Loucy (cell line): Measurements from ENCODE around the gene ISCU.

Experiments
- H2AFZ ChIP-seq: fragments of 200-600 bp; sonication (generic); 2 replicates; pipeline ENCODE4 v1.6.0; 2016; ENCODE audit warnings: antibody characterized with exemption, mild to moderate bottlenecking, low read length, moderate library complexity
- H3F3A ChIP-seq: fragments of 200-600 bp; 2 replicates; pipeline ENCODE4 v1.6.0; 2016; ENCODE audit warnings: antibody characterized with exemption, low read depth, mild to moderate bottlenecking
- H3K27me3 ChIP-seq: fragments of 200-600 bp; sonication (generic); 2 replicates; pipeline ENCODE4 v1.6.1; 2014; ENCODE audit warnings: low read length, mild to moderate bottlenecking; ENCODE audit not compliant: insufficient read depth, poor library complexity, severe bottlenecking
- H3K36me3 ChIP-seq: fragments of 200-600 bp; sonication (generic); 2 replicates; pipeline ENCODE4 v1.6.1; 2016; ENCODE audit warnings: low read length; ENCODE audit not compliant: insufficient read depth
- H3K4me1 ChIP-seq: fragments of 200-600 bp; sonication (generic); 2 replicates; pipeline ENCODE4 v1.5.1; 2014; ENCODE audit warnings: low read length, mild to moderate bottlenecking; ENCODE audit not compliant: insufficient read depth, poor library complexity, severe bottlenecking
- H3K4me2 ChIP-seq: fragments of 200-600 bp; sonication (generic); 2 replicates; pipeline ENCODE4 v1.6.0; 2014; ENCODE audit warnings: antibody characterized with exemption, low read length, low read depth, mild to moderate bottlenecking; ENCODE audit not compliant: poor library complexity, severe bottlenecking
- H3K4me3 ChIP-seq: fragments of 200-600 bp; sonication (generic); 2 replicates; pipeline ENCODE4 v1.5.1; 2014; ENCODE audit warnings: low read length, mild to moderate bottlenecking, mixed read lengths; ENCODE audit not compliant: poor library complexity, severe bottlenecking
- H3K79me2 ChIP-seq: fragments of 200-600 bp; sonication (generic); 2 replicates; pipeline ENCODE4 v1.6.1; 2014; ENCODE audit warnings: low read length; ENCODE audit not compliant: insufficient read depth
- H3K9ac ChIP-seq: fragments of 200-600 bp; sonication (generic); 2 replicates; pipeline ENCODE4 v1.6.0; 2014; ENCODE audit warnings: mild to moderate bottlenecking, low read depth, low read length, moderate library complexity; ENCODE audit not compliant: poor library complexity, severe bottlenecking
- H3K9me2 ChIP-seq: fragments of 200-600 bp; sonication (generic); replicated peaks from 2 replicates; pipeline ENCODE4 v1.6.1; 2016; ENCODE audit warnings: low read depth, low read length, mixed read lengths
- H3K9me3 ChIP-seq: fragments of 200-600 bp; sonication (generic); 2 replicates; pipeline ENCODE4 v1.6.1; 2014; ENCODE audit warnings: mild to moderate bottlenecking, antibody characterized with exemption, low read length, low read depth; ENCODE audit not compliant: insufficient read depth
- H4K20me1 ChIP-seq: fragments of 200-600 bp; sonication (generic); 2 replicates; pipeline ENCODE4 v1.6.0; 2014; ENCODE audit warnings: antibody characterized with exemption, low read length, mild to moderate bottlenecking; ENCODE audit not compliant: insufficient read depth, poor library complexity, severe bottlenecking
- CTCF ChIP-seq: fragments of 200-600 bp; sonication (generic); conservative IDR thresholded peaks from 2 replicates; pipeline ENCODE4 v1.5.1; 2014; ENCODE audit warnings: mild to moderate bottlenecking, antibody characterized with exemption, low read length
- EZH2phosphoT487 ChIP-seq: fragments of 200-600 bp; IDR thresholded peaks from 2 replicates; pipeline ENCODE4 v1.6.1; 2018; ENCODE audit warnings: antibody characterized with exemption, mild to moderate bottlenecking, moderate library complexity, borderline replicate concordance

The ISCU gene

GRCh38 chr12:108543652-108544051, 18.7 kb upstream of the ISCU start:
- Histone ChIP-seq H3F3A (no peaks in the 10 kb centered on the region), H3K4me3 (no peak overlapping the region), H3K79me2 (peaks cover 32% of the 10 kb centered on the region), H3K4me2 (no peak overlapping the region), H3K9ac (no peak overlapping the region), H4K20me1 (peaks cover 37% of the 10 kb centered on the region), H3K9me2 (no peaks in the 10 kb centered on the region), H3K4me1 (no peaks in the 10 kb centered on the region), H2AFZ (no peak overlapping the region), H3K36me3 (peaks cover 79% of the 10 kb centered on the region), H3K9me3 (no peaks in the 10 kb centered on the region), H3K27me3 (no peaks in the 10 kb centered on the region)
- TF ChIP-seq CTCF (no peak), EZH2phosphoT487 (no peak)

DNA sequence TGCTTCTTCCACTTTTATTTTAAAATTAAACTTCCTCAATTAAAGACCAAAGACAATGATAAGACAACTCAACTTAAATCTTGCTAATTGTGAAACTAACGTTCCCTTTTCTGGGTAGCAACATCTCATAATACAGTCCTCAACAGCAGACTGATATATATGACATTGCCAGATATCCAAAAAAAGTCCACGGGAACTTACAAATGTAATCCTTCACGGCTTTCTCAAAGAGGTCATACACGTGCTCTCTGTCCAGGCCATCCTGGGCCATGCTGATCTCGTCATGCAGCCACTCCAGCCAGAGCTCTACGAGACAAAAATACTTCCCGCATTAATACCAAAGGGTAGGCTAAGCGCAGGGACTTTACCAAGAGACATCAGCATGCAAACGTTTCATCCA, 14.7 kb upstream of the ISCU start:
- Histone ChIP-seq H3K4me2 (no peak overlapping the region), H3K79me2 (peaks cover 46% of the 10 kb centered on the region)

GRCh38 chr12:108548954-108549521, 13.4 kb upstream of the ISCU start:
- H3F3A ChIP-seq = no peaks in the 10 kb centered on the region
- H3K9me3 ChIP-seq = no peaks in the 10 kb centered on the region
- H2AFZ ChIP-seq = no peak overlapping the region
- peaks cover 60% of the 10 kb centered on the region for H3K79me2 ChIP-seq
- H3K27me3 ChIP-seq = no peaks in the 10 kb centered on the region
- no peaks in the 10 kb centered on the region for H3K9me2 ChIP-seq
- no peak overlapping the region for H3K9ac ChIP-seq
- TF ChIP-seq CTCF = no peak
- no peak for TF ChIP-seq EZH2phosphoT487
- no peak overlapping the region for H3K4me3 ChIP-seq
- peaks cover 28% of the 10 kb centered on the region for H3K4me1 ChIP-seq
- H3K36me3 ChIP-seq = peaks cover 51% of the 10 kb centered on the region
- peaks cover 58% of the 10 kb centered on the region for H4K20me1 ChIP-seq
- no peak overlapping the region for H3K4me2 ChIP-seq

More for the DNA sequence above, 14.7 kb upstream of the ISCU start:
- Histone ChIP-seq H3F3A (no peaks in the 10 kb centered on the region), H4K20me1 (peaks cover 46% of the 10 kb centered on the region), H3K9me2 (no peaks in the 10 kb centered on the region), H3K9ac (no peak overlapping the region), H2AFZ (no peak overlapping the region), H3K9me3 (no peaks in the 10 kb centered on the region), H3K4me1 (peaks cover 17% of the 10 kb centered on the region), H3K4me3 (no peak overlapping the region), H3K36me3 (peaks cover 64% of the 10 kb centered on the region), H3K27me3 (no peaks in the 10 kb centered on the region)
- TF ChIP-seq CTCF (no peak), EZH2phosphoT487 (no peak)
